ENCODE measurements around the gene MPZL2. TPM values are rescaled to one million over a fixed set of nuclear protein-coding genes. Genes with fewer than 3 reads are reported as not detected.

Gene MPZL2
- total and polyA plus RNA-seq, 2 of the 8 experiments (the other 6 are each of a cell fraction or from before 2014, with no cell fraction given), result 2.4 to 3.2 TPM

GRCh38 chr11:118295199-118295598, 31.1 kb upstream of the MPZL2 start (continued):
- TF ChIP-seq CHD7 (IDR thresholded peaks at IDR 0.05; ENCODE audit: insufficient replicate concordance, low read length), result no peak
- TF ChIP-seq CTCF (IDR thresholded peaks at IDR 0.05; ENCODE audit: control extremely low read depth in 1 of 3, insufficient read depth in 1 of 3, low read depth in 1 of 3, low read length in 3 of 3), result peak in 2 of 3 experiments; percentile 2 to 9; a peak in 2 of 4 replicates

Measured in H1 (cell line).